ENCODE data around the gene YBX2. TPM values are rescaled to one million over a fixed set of nuclear protein-coding genes. Genes with fewer than 3 reads are reported as not detected.
"Not testable (repeated sequence)": the region's sequence is repeated elsewhere in the genome, so short reads cannot be mapped to it uniquely, and the experiment has no call there.

YBX2 gene
- total RNA-seq, 5 donors from 2014 or later (not counting 1 experiment from before 2014, with no cell fraction given): 0.20 to 0.57 (median 0.45) TPM; not detected in 1

DNA sequence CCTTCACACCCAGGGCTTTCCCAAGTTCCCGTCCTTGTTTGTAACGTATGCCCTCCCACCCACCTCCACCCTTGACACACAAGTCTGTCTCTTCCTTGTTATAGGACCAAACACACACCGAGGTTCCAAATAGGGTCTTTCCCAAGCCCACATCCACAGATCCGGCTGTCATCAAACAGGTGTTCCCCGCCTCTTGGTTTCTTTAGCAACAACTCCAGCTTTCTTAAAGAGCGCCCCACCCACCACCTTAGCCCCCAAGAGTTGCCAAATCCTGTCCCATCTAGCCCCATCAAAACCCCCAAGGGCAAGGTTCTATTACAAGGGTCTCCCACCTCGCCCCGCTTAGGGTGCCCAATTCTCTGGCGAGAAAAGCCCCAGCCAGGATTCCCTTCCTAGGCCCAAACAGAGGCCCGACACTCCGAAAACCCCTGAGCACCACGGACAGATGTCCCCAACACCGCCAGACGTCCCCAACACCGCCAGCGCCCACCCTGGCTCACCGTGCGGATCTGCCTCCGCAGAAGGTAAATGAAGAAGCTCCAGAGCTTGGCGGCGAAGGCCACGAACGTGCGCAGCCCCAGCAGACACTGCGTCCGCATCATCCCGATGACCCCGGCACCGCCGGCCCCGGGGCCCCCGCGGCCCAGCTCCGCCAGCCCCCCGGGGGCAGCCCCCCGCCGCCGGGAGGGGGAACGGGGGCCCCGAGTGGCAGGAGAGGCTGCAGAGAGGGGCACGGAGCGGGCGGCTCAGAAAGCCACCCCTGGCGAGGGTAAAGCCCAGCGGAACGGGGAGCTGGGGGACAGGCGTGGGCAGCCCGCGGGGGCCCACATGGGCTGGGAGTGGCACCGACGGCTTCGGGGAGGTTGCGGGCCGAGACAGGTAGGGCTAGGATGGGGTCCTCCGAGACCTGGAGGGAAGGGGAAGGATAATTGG lies 43.5 kb downstream of the YBX2 start:
- Mint-ChIP-seq H3K4me3 (peak overlapping the region; percentile 91 to 94 (median 91)), H3K36me3 (peaks cover 21% of the 10 kb centered on the region), H3K27me3 (no peaks in the 10 kb centered on the region), H3K4me1 (peaks cover 45 to 56% (median 52%) of the 10 kb centered on the region in 3 donors), H3K9me3 (no peaks in the 10 kb centered on the region), H3K27ac (peak overlapping the region; percentile 89 to 90)
- no peaks in the 10 kb centered on the region for H3K9me3 ChIP-seq
- H3K4me3 ChIP-seq (ENCODE audit: control insufficient read depth in 1 of 2, extremely low read depth in 1 of 2, low read length in 1 of 2): peak overlapping the region; percentile 81 to 82
- WGBS (ENCODE audit: insufficient coverage): under 1% methylated on average over 45 of the region's 55 CpGs
- H3K4me1 ChIP-seq (ENCODE audit: control insufficient read depth in 1 of 2, extremely low read depth in 1 of 2, insufficient read depth in 2 of 2, low read length in 2 of 2): peaks cover 23 to 48% of the 10 kb centered on the region in 2 experiments
- H3K27ac ChIP-seq (ENCODE audit: low read length): peak overlapping the region; percentile 99
- ATAC-seq (replicated peaks in 1 of 4) (peak; percentile 2 to 9 (median 4)), DNase-seq (peak in 7 of 35 experiments; percentile 14 to 66 (median 31))
- H3K27me3 ChIP-seq (replicated peaks in 1 of 2; ENCODE audit: control insufficient read depth in 2 of 2, extremely low read depth in 1 of 2, insufficient read depth in 2 of 2, low read length in 1 of 2): no peaks in the 10 kb centered on the region
- ChIA-PET CTCF (interaction anchor here (0.6 to 1.7 kb wide), 2 partner anchors 9 to 70 kb away, joined by 5 to 9 read pairs; partner anchors contain the start of gene GABARAP (in 1 of the 2)), POLR2A (interaction anchor here in 1 of 2 donors (1.0 kb wide), 1 partner anchor 8 kb away, joined by 4 read pairs; the partner anchor contains the start of gene GABARAP)
- H3K36me3 ChIP-seq (ENCODE audit: control insufficient read depth in 2 of 2, extremely low read depth in 1 of 2, insufficient read depth in 1 of 2, low read length in 1 of 2): peaks cover 0 to 24% of the 10 kb centered on the region in 2 donors

DNA sequence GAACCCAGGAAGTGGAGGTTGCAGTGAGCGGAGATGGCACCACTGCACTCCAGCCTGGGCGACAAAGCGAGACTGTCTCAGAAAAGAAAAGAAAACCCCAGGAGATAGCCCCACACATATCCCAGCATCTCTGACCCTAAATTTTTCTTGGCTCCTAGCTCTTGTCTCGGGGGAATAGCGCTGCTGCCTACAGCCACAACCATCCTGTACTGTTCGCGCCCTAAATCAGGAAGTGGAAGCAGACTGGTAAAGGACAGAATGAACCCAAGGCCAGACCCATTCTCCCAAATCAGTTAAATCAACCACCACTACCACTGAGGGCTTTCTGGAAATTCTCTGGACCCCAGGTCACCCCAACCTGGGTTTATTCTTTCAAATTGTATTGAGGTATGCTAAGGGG lies 44.6 kb downstream of the YBX2 start:
- H3K27ac Mint-ChIP-seq: peak overlapping the region; percentile 89 to 90
- WGBS (ENCODE audit: insufficient coverage): 96% methylated on average over 3 of the region's 7 CpGs
- DNase-seq: no peak
- peaks cover 0 to 25% of the 10 kb centered on the region in 2 donors for H3K36me3 ChIP-seq (ENCODE audit: control insufficient read depth in 2 of 2, extremely low read depth in 1 of 2, insufficient read depth in 1 of 2, low read length in 1 of 2)
- POLR2A ChIA-PET: no interaction called here
- H3K9me3 ChIP-seq: no peaks in the 10 kb centered on the region
- no peak for ATAC-seq (replicated peaks in 1 of 4)
- H3K27me3 Mint-ChIP-seq: no peaks in the 10 kb centered on the region
- peak overlapping the region; percentile 90 to 94 (median 91) for H3K4me3 Mint-ChIP-seq
- CTCF ChIA-PET: interaction anchor here in 1 of 2 donors (0.6 kb wide), 1 partner anchor 12 kb away, joined by 6 read pairs; no protein-coding TSS in a partner anchor
- peak overlapping the region; percentile 57 for H3K27ac ChIP-seq (ENCODE audit: low read length)
- no peaks in the 10 kb centered on the region for H3K9me3 Mint-ChIP-seq
- H3K4me1 ChIP-seq (ENCODE audit: control insufficient read depth in 1 of 2, extremely low read depth in 1 of 2, insufficient read depth in 2 of 2, low read length in 2 of 2): peaks cover 23 to 48% of the 10 kb centered on the region in 2 experiments
- H3K4me3 ChIP-seq (ENCODE audit: control insufficient read depth in 1 of 2, extremely low read depth in 1 of 2, low read length in 1 of 2): peak overlapping the region in 1 of 2 donors; percentile 82
- no peaks in the 10 kb centered on the region for H3K27me3 ChIP-seq (replicated peaks in 1 of 2; ENCODE audit: control insufficient read depth in 2 of 2, extremely low read depth in 1 of 2, insufficient read depth in 2 of 2, low read length in 1 of 2)
- H3K4me1 Mint-ChIP-seq: peaks cover 45 to 56% (median 51%) of the 10 kb centered on the region in 3 donors
- H3K36me3 Mint-ChIP-seq: peaks cover 21% of the 10 kb centered on the region

DNA sequence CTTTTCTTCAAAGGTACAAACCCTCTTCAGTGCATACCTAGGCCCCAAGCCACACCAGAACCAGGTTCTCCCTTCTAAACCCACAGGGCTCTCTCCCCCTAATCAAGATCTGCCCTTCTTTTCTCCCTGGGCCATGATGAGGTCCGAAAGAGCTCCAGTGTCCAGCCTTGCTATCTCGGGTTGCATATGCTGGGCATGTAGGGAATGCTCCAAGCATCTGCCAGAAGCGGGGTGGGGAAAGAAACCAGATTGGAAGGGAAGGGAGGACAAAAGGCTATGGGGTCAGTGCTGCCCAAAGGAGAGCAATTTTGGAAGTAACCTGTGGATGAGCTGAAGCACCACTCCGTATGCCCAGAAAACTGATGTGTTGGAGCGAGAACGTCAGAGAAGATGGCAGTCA lies 45.2 kb downstream of the YBX2 start:
- POLR2A ChIA-PET: no interaction called here
- Histone ChIP-seq H3K9me3 (no peaks in the 10 kb centered on the region), H3K4me1 (ENCODE audit: control insufficient read depth in 1 of 2, extremely low read depth in 1 of 2, insufficient read depth in 2 of 2, low read length in 2 of 2) (peaks cover 23 to 46% of the 10 kb centered on the region in 2 experiments), H3K36me3 (ENCODE audit: control insufficient read depth in 2 of 2, extremely low read depth in 1 of 2, insufficient read depth in 1 of 2, low read length in 1 of 2) (peaks cover 0 to 25% of the 10 kb centered on the region in 2 donors), H3K27ac (ENCODE audit: low read length) (no peak overlapping the region), H3K27me3 (replicated peaks in 1 of 2; ENCODE audit: control insufficient read depth in 2 of 2, extremely low read depth in 1 of 2, insufficient read depth in 2 of 2, low read length in 1 of 2) (no peaks in the 10 kb centered on the region), H3K4me3 (ENCODE audit: control insufficient read depth in 1 of 2, extremely low read depth in 1 of 2, low read length in 1 of 2) (no peak overlapping the region)
- Mint-ChIP-seq H3K36me3 (peaks cover 22% of the 10 kb centered on the region), H3K27ac (peak overlapping the region; percentile 51 to 58), H3K4me1 (peaks cover 45 to 52% (median 47%) of the 10 kb centered on the region in 3 donors), H3K4me3 (peak overlapping the region; percentile 59 to 94 (median 91)), H3K27me3 (no peaks in the 10 kb centered on the region), H3K9me3 (no peaks in the 10 kb centered on the region)
- CTCF ChIA-PET: no interaction called here
- DNase-seq (no peak), ATAC-seq (replicated peaks in 1 of 4) (no peak)
- WGBS (ENCODE audit: insufficient coverage): 94% methylated on average over 5 of the region's 6 CpGs

DNA sequence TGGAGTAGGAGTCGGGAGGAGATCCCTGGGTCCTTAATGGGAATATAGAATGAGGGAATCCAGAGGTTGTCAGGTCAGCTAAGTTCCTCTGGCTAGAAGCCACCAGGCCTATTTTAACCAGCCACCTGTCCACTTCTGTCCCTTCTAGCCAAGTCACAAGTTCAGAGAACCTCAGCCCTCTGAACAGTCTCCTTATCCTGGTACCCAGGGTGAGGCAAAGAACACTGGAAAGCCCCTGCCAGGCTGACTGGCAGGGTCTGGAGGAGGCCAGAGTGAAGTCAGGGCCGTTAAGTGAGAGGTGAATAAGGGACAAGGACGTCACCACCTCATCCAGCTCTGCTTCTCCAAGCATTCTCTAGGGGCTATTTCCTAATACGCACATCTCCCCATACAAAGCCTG lies 45.6 kb downstream of the YBX2 start:
- Histone ChIP-seq H3K36me3 (ENCODE audit: control insufficient read depth in 2 of 2, extremely low read depth in 1 of 2, insufficient read depth in 1 of 2, low read length in 1 of 2) (peaks cover 0 to 27% of the 10 kb centered on the region in 2 donors), H3K4me1 (ENCODE audit: control insufficient read depth in 1 of 2, extremely low read depth in 1 of 2, insufficient read depth in 2 of 2, low read length in 2 of 2) (peaks cover 23 to 46% of the 10 kb centered on the region in 2 experiments), H3K27ac (ENCODE audit: low read length) (no peak overlapping the region), H3K9me3 (no peaks in the 10 kb centered on the region), H3K27me3 (replicated peaks in 1 of 2; ENCODE audit: control insufficient read depth in 2 of 2, extremely low read depth in 1 of 2, insufficient read depth in 2 of 2, low read length in 1 of 2) (no peaks in the 10 kb centered on the region), H3K4me3 (ENCODE audit: control insufficient read depth in 1 of 2, extremely low read depth in 1 of 2, low read length in 1 of 2) (no peak overlapping the region)
- Mint-ChIP-seq H3K27ac (peak overlapping the region in 1 of 2 donors; percentile 51), H3K9me3 (no peaks in the 10 kb centered on the region), H3K4me1 (peaks cover 43 to 49% (median 47%) of the 10 kb centered on the region in 3 donors), H3K27me3 (no peaks in the 10 kb centered on the region), H3K36me3 (peaks cover 23% of the 10 kb centered on the region), H3K4me3 (peak overlapping the region; percentile 59 to 94 (median 91))
- DNase-seq (no peak), ATAC-seq (replicated peaks in 1 of 4) (no peak)
- 100% methylated on average over 2 of the region's 4 CpGs for WGBS (ENCODE audit: insufficient coverage)
- ChIA-PET POLR2A (interaction anchor here in 1 of 2 donors (0.6 kb wide), 1 partner anchor 244 kb away, joined by 5 read pairs; no protein-coding TSS in a partner anchor), CTCF (no interaction called here)

DNA sequence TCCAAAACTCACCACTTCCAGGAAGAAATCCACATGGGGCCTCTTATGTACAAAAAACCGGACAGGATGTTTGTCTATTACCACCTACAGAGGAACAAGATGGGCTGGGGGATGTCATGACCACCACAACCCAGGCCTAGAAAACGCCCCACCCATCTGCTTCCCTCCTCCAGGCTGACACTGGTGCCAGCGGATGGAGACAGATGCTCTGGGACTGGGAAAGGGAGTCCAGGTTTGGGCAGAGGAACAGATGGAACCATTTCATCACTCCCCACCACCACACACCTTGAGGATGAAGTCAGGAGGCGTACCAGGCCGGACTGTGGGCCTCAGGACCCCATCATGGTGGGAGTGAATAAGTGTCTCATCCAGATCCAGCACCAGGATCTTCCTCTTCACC lies 47.7 kb downstream of the YBX2 start:
- Histone ChIP-seq H3K4me3 (ENCODE audit: control insufficient read depth in 1 of 2, extremely low read depth in 1 of 2, low read length in 1 of 2) (no peak overlapping the region), H3K36me3 (ENCODE audit: control insufficient read depth in 2 of 2, extremely low read depth in 1 of 2, insufficient read depth in 1 of 2, low read length in 1 of 2) (peaks cover 0 to 27% of the 10 kb centered on the region in 2 donors), H3K9me3 (no peaks in the 10 kb centered on the region), H3K27me3 (replicated peaks in 1 of 2; ENCODE audit: control insufficient read depth in 2 of 2, extremely low read depth in 1 of 2, insufficient read depth in 2 of 2, low read length in 1 of 2) (no peaks in the 10 kb centered on the region), H3K27ac (ENCODE audit: low read length) (no peak overlapping the region), H3K4me1 (ENCODE audit: control insufficient read depth in 1 of 2, extremely low read depth in 1 of 2, insufficient read depth in 2 of 2, low read length in 2 of 2) (peaks cover 14 to 44% of the 10 kb centered on the region in 2 experiments)
- peaks cover 45 to 51% (median 46%) of the 10 kb centered on the region in 3 donors for H3K4me1 Mint-ChIP-seq
- WGBS (ENCODE audit: insufficient coverage): no CpG with 5 or more reads among the region's 5 CpGs
- H3K27ac Mint-ChIP-seq: no peak overlapping the region
- no peaks in the 10 kb centered on the region for H3K9me3 Mint-ChIP-seq
- no peak for ATAC-seq (replicated peaks in 1 of 4)
- ChIA-PET POLR2A (no interaction called here), CTCF (no interaction called here)
- peaks cover 17% of the 10 kb centered on the region for H3K36me3 Mint-ChIP-seq
- H3K27me3 Mint-ChIP-seq: peaks cover 0 to 2% of the 10 kb centered on the region in 2 donors
- no peak for DNase-seq
- no peak overlapping the region for H3K4me3 Mint-ChIP-seq

DNA sequence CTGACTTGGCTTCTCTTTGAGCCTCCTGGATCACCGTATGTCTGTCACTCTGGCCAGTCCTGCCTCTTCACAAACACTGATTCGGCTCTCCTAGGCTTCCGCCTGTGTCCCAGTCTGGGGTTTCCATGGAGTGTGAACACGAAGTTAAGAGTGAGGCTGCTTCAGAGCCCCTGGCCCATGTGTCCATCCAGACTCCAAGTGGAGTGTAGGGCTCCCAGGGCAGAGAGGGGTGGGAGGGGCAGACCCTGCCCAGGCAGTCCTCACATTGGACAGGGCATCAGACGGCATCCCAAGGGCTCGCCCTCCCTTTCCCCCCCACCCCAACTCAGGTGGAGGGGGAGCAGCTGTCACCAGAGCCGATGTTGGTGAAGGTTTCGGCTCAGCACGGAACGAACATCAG lies 50.6 kb downstream of the YBX2 start:
- H3K27ac Mint-ChIP-seq; POLR2A ChIA-PET; DNase-seq; H3K9me3 Mint-ChIP-seq; H3K27ac ChIP-seq (ENCODE audit: low read length); ATAC-seq (replicated peaks in 1 of 4); H3K27me3 Mint-ChIP-seq; H3K27me3 ChIP-seq (replicated peaks in 1 of 2; ENCODE audit: control insufficient read depth in 2 of 2, extremely low read depth in 1 of 2, insufficient read depth in 2 of 2, low read length in 1 of 2); H3K4me3 ChIP-seq (ENCODE audit: control insufficient read depth in 1 of 2, extremely low read depth in 1 of 2, low read length in 1 of 2); H3K9me3 ChIP-seq: not testable (repeated sequence)
- peaks cover 16 to 43% of the 10 kb centered on the region in 2 experiments for H3K4me1 ChIP-seq (ENCODE audit: control insufficient read depth in 1 of 2, extremely low read depth in 1 of 2, insufficient read depth in 2 of 2, low read length in 2 of 2)
- CTCF ChIA-PET: interaction anchor here in 1 of 2 donors (0.6 to 0.9 kb wide), 3 partner anchors 10 to 670 kb away, joined by 3 to 4 read pairs (median 3); no protein-coding TSS in a partner anchor
- Mint-ChIP-seq H3K4me1 (peaks cover 46 to 51% (median 46%) of the 10 kb centered on the region in 3 donors), H3K36me3 (peaks cover 29% of the 10 kb centered on the region), H3K4me3 (peak overlapping the region in 2 of 3 donors; percentile 47 to 99)
- WGBS (ENCODE audit: insufficient coverage): 100% methylated on average over 3 of the region's 10 CpGs
- H3K36me3 ChIP-seq (ENCODE audit: control insufficient read depth in 2 of 2, extremely low read depth in 1 of 2, insufficient read depth in 1 of 2, low read length in 1 of 2): peaks cover 0 to 39% of the 10 kb centered on the region in 2 donors

Measured in T-cell (primary cell).